Stimulated activated effector memory CD8-positive, alpha-beta T cell treated with anti-CD3 and anti-CD28 coated beads, Interleukin-12 subunit alpha, Interleukin-12 subunit beta, amount 100 ng/mL, for 72 hours (primary cell): ENCODE data around the gene AHDC1.
A peak's percentile ranks its signal among the peaks of the same experiment; 100 is the strongest.

Experiments used
- ATAC-seq: fragments of 150-1000 bp; cut with Tn5 transposase; 2 replicates; pipeline ENCODE4 v1.10.0; 2021
- DNase-seq, 2 donors: peaks; one replicate each; pipeline ENCODE4 v3.0.0; 2021 to 2022; ENCODE audit warnings: low spot score in 2 of 2
- H3K27ac Mint-ChIP-seq: one replicate; pipeline ENCODE4 v1.8.0; 2022; ENCODE audit warnings: mild to moderate bottlenecking, mixed read lengths
- H3K36me3 Mint-ChIP-seq: one replicate; pipeline ENCODE4 v1.8.0; 2022; ENCODE audit warnings: mild to moderate bottlenecking, mixed read lengths
- H3K4me1 Mint-ChIP-seq: one replicate; pipeline ENCODE4 v1.8.0; 2022; ENCODE audit warnings: mixed read lengths
- H3K4me3 Mint-ChIP-seq: one replicate; pipeline ENCODE4 v1.8.0; 2022; ENCODE audit warnings: mild to moderate bottlenecking, mixed read lengths
- H3K9me3 Mint-ChIP-seq: one replicate; pipeline ENCODE4 v1.8.0; 2022; ENCODE audit warnings: mixed read lengths

The AHDC1 gene

GRCh38 chr1:27552911-27553420 is 51.0 kb downstream of the AHDC1 start:
- Mint-ChIP-seq H3K4me1 (peaks cover 20% of the 10 kb centered on the region), H3K27ac (no peak overlapping the region), H3K4me3 (no peak overlapping the region), H3K36me3 (peaks cover 33% of the 10 kb centered on the region), H3K9me3 (no peaks in the 10 kb centered on the region)
- ATAC-seq: no peak
- DNase-seq: no peak

GRCh38 chr1:27551953-27552312 is 52.0 kb downstream of the AHDC1 start:
- H3K36me3 Mint-ChIP-seq: peaks cover 33% of the 10 kb centered on the region

GRCh38 chr1:27551170-27551952 is 52.6 kb downstream of the AHDC1 start:
- no peaks in the 10 kb centered on the region for H3K9me3 Mint-ChIP-seq
- DNase-seq (no peak), ATAC-seq (no peak)
- no peak overlapping the region for H3K27ac Mint-ChIP-seq
- H3K4me1 Mint-ChIP-seq: peaks cover 6% of the 10 kb centered on the region
- no peak overlapping the region for H3K4me3 Mint-ChIP-seq
- peaks cover 35% of the 10 kb centered on the region for H3K36me3 Mint-ChIP-seq

More at GRCh38 chr1:27551953-27552312, 52.0 kb downstream of the AHDC1 start:
- ATAC-seq: no peak
- Mint-ChIP-seq H3K9me3 (no peaks in the 10 kb centered on the region), H3K27ac (no peak overlapping the region), H3K4me3 (no peak overlapping the region), H3K4me1 (peaks cover 11% of the 10 kb centered on the region)
- DNase-seq: no peak

GRCh38 chr1:27550510-27551169 is 53.3 kb downstream of the AHDC1 start:
- ATAC-seq (no peak), DNase-seq (no peak)
- Mint-ChIP-seq H3K9me3 (no peaks in the 10 kb centered on the region), H3K36me3 (peaks cover 28% of the 10 kb centered on the region), H3K4me1 (no peaks in the 10 kb centered on the region), H3K27ac (no peak overlapping the region), H3K4me3 (no peak overlapping the region)

- no peak for DNase-seq
- Mint-ChIP-seq H3K4me3 (no peak overlapping the region), H3K36me3 (peaks cover 22% of the 10 kb centered on the region), H3K27ac (no peak overlapping the region), H3K9me3 (no peaks in the 10 kb centered on the region), H3K4me1 (peaks cover 3% of the 10 kb centered on the region)
- no peak for ATAC-seq
Observed at GRCh38 chr1:27549807-27550408, 54.0 kb downstream of the AHDC1 start.

GRCh38 chr1:27548858-27549719 is 54.9 kb downstream of the AHDC1 start:
- no peak overlapping the region for H3K27ac Mint-ChIP-seq
- H3K4me3 Mint-ChIP-seq: no peak overlapping the region
- peaks cover 8% of the 10 kb centered on the region for H3K4me1 Mint-ChIP-seq
- H3K9me3 Mint-ChIP-seq: no peaks in the 10 kb centered on the region
- DNase-seq: no peak
- no peak for ATAC-seq
- H3K36me3 Mint-ChIP-seq: peaks cover 22% of the 10 kb centered on the region

GRCh38 chr1:27548136-27548853 is 55.6 kb downstream of the AHDC1 start:
- no peak for DNase-seq
- peaks cover 26% of the 10 kb centered on the region for H3K36me3 Mint-ChIP-seq
- peaks cover 8% of the 10 kb centered on the region for H3K4me1 Mint-ChIP-seq
- H3K4me3 Mint-ChIP-seq: no peak overlapping the region
- ATAC-seq: no peak
- H3K9me3 Mint-ChIP-seq: no peaks in the 10 kb centered on the region
- H3K27ac Mint-ChIP-seq: no peak overlapping the region

- Mint-ChIP-seq H3K36me3 (peaks cover 29% of the 10 kb centered on the region), H3K27ac (peak overlapping the region; percentile 55), H3K4me1 (peaks cover 12% of the 10 kb centered on the region), H3K9me3 (no peaks in the 10 kb centered on the region), H3K4me3 (no peak overlapping the region)
- ATAC-seq (no peak), DNase-seq (no peak)
Observed at GRCh38 chr1:27547220-27548116, 56.5 kb downstream of the AHDC1 start.

- Mint-ChIP-seq H3K36me3 (peaks cover 29% of the 10 kb centered on the region), H3K4me1 (peaks cover 14% of the 10 kb centered on the region), H3K9me3 (no peaks in the 10 kb centered on the region), H3K27ac (peak overlapping the region; percentile 55), H3K4me3 (no peak overlapping the region)
- no peak for ATAC-seq
- no peak for DNase-seq
Observed at GRCh38 chr1:27545876-27546275, 58.1 kb downstream of the AHDC1 start.

GRCh38 chr1:27545271-27545670 is 58.7 kb downstream of the AHDC1 start:
- Mint-ChIP-seq H3K27ac (peak overlapping the region; percentile 70), H3K4me1 (peaks cover 20% of the 10 kb centered on the region), H3K9me3 (no peaks in the 10 kb centered on the region), H3K4me3 (no peak overlapping the region), H3K36me3 (peaks cover 27% of the 10 kb centered on the region)
- DNase-seq (no peak), ATAC-seq (no peak)

GRCh38 chr1:27544834-27545233 is 59.1 kb downstream of the AHDC1 start:
- ATAC-seq (no peak), DNase-seq (no peak)
- Mint-ChIP-seq H3K4me1 (peaks cover 24% of the 10 kb centered on the region), H3K4me3 (no peak overlapping the region), H3K9me3 (no peaks in the 10 kb centered on the region), H3K36me3 (peaks cover 28% of the 10 kb centered on the region), H3K27ac (peak overlapping the region; percentile 70)

GRCh38 chr1:27543284-27543683 is 60.7 kb downstream of the AHDC1 start:
- Mint-ChIP-seq H3K36me3 (peaks cover 27% of the 10 kb centered on the region), H3K4me1 (peaks cover 28% of the 10 kb centered on the region), H3K4me3 (no peak overlapping the region), H3K9me3 (no peaks in the 10 kb centered on the region), H3K27ac (peak overlapping the region; percentile 52)
- ATAC-seq (no peak), DNase-seq (no peak)

- ATAC-seq (peak; percentile 92), DNase-seq (no peak)
- Mint-ChIP-seq H3K4me1 (peaks cover 28% of the 10 kb centered on the region), H3K27ac (peak overlapping the region; percentile 81), H3K36me3 (peaks cover 31% of the 10 kb centered on the region), H3K9me3 (no peaks in the 10 kb centered on the region), H3K4me3 (no peak overlapping the region)
Observed at GRCh38 chr1:27542463-27543273, 61.3 kb downstream of the AHDC1 start.
